ENCODE measurements around the gene PRDM16.

DNA sequence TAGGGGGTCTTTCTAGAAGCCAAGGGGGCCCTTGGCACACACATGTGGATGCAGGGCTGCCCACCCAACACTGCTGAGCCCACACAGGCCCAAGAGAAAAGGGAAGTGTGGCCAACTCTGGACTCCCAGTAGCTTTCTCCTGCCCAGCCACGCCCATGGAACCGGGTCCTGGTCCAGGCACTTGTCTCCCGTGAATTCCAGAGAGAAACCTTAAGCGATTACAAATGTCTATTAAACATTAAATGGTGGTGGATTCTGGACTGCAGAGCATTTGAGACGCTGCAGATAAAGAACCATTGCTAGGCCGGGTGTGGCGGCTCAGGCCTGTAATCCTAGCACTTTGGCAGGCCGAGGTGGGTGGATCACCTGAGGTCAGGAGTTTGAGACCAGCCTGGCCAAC is 284.9 kb downstream of the PRDM16 start:
- TF ChIP-seq, protein P1, sequence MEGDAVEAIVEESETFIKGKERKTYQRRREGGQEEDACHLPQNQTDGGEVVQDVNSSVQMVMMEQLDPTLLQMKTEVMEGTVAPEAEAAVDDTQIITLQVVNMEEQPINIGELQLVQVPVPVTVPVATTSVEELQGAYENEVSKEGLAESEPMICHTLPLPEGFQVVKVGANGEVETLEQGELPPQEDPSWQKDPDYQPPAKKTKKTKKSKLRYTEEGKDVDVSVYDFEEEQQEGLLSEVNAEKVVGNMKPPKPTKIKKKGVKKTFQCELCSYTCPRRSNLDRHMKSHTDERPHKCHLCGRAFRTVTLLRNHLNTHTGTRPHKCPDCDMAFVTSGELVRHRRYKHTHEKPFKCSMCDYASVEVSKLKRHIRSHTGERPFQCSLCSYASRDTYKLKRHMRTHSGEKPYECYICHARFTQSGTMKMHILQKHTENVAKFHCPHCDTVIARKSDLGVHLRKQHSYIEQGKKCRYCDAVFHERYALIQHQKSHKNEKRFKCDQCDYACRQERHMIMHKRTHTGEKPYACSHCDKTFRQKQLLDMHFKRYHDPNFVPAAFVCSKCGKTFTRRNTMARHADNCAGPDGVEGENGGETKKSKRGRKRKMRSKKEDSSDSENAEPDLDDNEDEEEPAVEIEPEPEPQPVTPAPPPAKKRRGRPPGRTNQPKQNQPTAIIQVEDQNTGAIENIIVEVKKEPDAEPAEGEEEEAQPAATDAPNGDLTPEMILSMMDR (conservative IDR thresholded peaks at IDR 0.05; ENCODE audit: low read length) = no peak
- no peak for TF ChIP-seq EZH2phosphoT487 (IDR thresholded peaks at IDR 0.05; ENCODE audit: borderline replicate concordance, low read depth, low read length)
